Stimulated activated CD8-positive, alpha-beta memory T cell treated with anti-CD3 and anti-CD28 coated beads, Interleukin-15, amount 100 ng/mL, for 24 hours (primary cell): ENCODE measurements around the gene AP2A2.

Source experiments
- DNase-seq: peaks from one replicate; pipeline ENCODE4 v3.0.0-alpha.2; 2020; ENCODE audit warnings: low read depth

The AP2A2 gene

GRCh38 chr11:925496-926301, at the start of gene AP2A2:
TSS of gene AP2A2 (plus strand) at chr11:925870. CDS start at chr11:926022, 152 bp downstream.
- DNase-seq = peak; percentile 94

- no peak for DNase-seq
These were observed 49.1 kb upstream of the AP2A2 start for GRCh38 chr11:876545-876944.

GRCh38 chr11:877565-877964, 48.1 kb upstream of the AP2A2 start:
- no peak for DNase-seq

GRCh38 chr11:880447-880846, 45.2 kb upstream of the AP2A2 start:
- DNase-seq = no peak

GRCh38 chr11:882596-882995, 43.1 kb upstream of the AP2A2 start:
- DNase-seq = no peak

- no peak for DNase-seq
These were observed 42.1 kb upstream of the AP2A2 start for GRCh38 chr11:883527-883926.

GRCh38 chr11:884578-885070, 41.0 kb upstream of the AP2A2 start:
- DNase-seq = no peak

- DNase-seq = no peak
These were observed 39.1 kb upstream of the AP2A2 start for GRCh38 chr11:886568-886967.

GRCh38 chr11:887589-887988, 38.1 kb upstream of the AP2A2 start:
- no peak for DNase-seq

GRCh38 chr11:888310-889212, 37.1 kb upstream of the AP2A2 start:
- no peak for DNase-seq

GRCh38 chr11:889257-889656, 36.4 kb upstream of the AP2A2 start:
- no peak for DNase-seq

- no peak for DNase-seq
These were observed 35.8 kb upstream of the AP2A2 start for GRCh38 chr11:889687-890475.

GRCh38 chr11:890794-891540, 34.7 kb upstream of the AP2A2 start:
- DNase-seq = no peak

- DNase-seq = no peak
These were observed 32.5 kb upstream of the AP2A2 start for GRCh38 chr11:893008-893654.

GRCh38 chr11:894575-895201, 31.0 kb upstream of the AP2A2 start:
- DNase-seq = no peak

- no peak for DNase-seq
These were observed 30.1 kb upstream of the AP2A2 start for GRCh38 chr11:895331-896110.

- no peak for DNase-seq
These were observed 28.2 kb upstream of the AP2A2 start for GRCh38 chr11:897253-898142.

- DNase-seq = no peak
These were observed 27.5 kb upstream of the AP2A2 start for GRCh38 chr11:898143-898511.
